Muscle of back (tissue), 11 donors: ENCODE measurements around the gene ATAD2B. TPM values are rescaled to one million over a fixed set of nuclear protein-coding genes. Genes with fewer than 3 reads are reported as not detected.

Experiments
- DNase-seq, 3 donors: peaks; one replicate each; pipeline versions ENCODE4 v3.0.0 to v3.0.0-alpha.2; 2013
- polyA plus RNA-seq, 10 donors: library from polyadenylated mRNA; unstranded; fragments of 120-200 nt; gene quantifications; one replicate each; pipeline ENCODE4 v1.2.1, GENCODE V29; 2013; ENCODE audit not compliant: insufficient read length in 10 of 10

ATAD2B gene
- polyA plus RNA-seq, 10 donors: 10.2 to 15.5 (median 12.9) TPM

DNA sequence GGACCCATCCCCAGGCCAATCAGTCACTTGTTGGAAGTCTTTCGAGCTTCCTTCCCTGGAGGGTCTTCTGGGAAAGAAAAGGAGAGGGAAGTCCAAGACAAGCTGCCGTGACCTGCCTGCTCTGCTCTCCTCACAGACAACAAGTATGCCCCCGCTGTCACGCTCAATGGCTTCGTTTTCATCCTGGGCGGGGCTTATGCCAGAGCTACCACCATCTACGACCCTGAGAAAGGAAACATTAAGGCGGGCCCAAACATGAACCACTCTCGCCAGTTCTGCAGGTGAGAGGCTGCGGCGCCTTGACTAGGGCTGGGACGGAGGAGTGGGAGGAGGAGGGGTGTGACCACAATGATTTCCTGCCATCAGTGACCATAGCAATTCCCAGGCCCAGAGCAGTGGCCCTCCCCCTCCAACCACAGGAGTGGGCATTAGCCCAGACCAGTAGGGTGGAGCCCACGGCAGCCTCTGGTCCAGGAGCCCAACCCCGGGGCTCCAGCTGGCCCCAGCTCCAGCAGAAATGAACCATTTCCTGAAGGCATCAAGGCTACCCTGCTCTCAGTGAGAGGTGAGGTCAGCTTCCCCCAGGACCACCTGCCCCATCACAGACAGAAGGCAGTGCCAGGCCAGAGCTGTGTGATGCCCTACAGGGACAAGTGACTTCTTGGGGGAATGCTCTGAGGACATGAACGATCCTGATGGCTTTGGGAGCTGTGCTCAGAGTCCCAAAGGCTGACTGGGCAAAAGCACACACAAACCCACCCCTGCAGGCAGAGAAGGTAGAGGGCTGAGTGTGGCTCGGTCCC, 223.1 kb downstream of the ATAD2B start:
- DNase-seq: no peak

DNA sequence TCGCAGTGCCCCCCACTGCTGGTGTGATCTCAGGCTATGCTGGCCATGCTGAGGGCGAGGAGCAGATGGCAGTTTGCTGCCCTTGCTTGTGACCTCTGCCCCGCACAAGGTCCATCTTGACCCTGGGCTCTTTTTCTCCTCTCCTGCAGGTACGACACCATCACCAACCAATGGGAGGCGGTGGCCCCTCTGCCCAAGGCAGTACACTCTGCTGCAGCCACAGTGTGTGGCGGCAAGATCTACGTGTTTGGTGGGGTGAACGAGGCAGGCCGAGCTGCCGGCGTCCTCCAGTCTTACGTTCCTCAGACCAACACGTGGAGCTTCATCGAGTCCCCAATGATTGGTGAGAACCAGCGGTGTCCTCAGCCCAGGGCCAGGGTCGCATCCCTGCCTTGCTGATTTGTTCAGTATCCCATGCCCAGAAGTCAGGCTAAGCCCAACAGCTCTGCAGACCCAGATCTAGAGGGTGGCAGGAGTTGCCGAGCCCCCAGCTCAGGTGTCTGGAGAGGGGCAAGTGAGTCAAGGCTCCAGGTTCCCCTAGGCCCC, 223.8 kb downstream of the ATAD2B start:
- DNase-seq: no peak

DNA sequence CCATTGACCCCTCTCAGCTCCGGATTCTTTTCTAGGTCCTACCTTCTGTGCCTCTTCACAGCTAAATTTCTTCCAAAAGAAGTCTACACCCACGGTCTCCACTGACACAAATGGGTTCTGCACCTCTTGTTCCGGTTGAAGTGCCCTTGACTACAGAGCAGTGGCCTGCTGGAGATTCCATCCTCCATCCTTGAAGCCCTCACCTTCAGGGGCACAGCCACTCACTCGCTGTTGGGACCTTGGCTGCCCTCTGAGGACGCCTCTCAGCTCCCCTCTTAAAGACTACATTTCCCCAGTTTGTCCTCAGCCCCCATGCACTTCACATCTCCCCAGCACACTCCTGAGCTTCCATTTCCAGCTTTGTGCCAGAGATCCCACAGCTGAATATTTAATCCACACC, 226.3 kb downstream of the ATAD2B start:
- no peak for DNase-seq

DNA sequence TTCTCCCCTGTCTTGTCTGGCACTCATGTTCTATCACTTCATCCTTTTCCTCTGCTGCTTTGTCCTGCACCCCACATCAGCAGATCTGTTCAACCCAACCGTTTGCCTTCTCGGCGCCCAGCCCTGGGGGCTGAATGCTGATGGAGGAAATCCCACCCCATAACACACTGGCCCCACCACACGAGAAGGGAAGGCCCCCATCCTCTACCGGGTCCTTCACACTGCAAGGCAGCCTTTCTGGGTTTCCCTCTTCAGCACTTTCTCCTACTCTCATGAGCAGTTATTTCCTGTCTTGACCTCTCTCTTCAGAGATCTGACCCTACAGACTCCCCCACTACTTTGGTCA, 227.4 kb downstream of the ATAD2B start:
- DNase-seq: no peak

DNA sequence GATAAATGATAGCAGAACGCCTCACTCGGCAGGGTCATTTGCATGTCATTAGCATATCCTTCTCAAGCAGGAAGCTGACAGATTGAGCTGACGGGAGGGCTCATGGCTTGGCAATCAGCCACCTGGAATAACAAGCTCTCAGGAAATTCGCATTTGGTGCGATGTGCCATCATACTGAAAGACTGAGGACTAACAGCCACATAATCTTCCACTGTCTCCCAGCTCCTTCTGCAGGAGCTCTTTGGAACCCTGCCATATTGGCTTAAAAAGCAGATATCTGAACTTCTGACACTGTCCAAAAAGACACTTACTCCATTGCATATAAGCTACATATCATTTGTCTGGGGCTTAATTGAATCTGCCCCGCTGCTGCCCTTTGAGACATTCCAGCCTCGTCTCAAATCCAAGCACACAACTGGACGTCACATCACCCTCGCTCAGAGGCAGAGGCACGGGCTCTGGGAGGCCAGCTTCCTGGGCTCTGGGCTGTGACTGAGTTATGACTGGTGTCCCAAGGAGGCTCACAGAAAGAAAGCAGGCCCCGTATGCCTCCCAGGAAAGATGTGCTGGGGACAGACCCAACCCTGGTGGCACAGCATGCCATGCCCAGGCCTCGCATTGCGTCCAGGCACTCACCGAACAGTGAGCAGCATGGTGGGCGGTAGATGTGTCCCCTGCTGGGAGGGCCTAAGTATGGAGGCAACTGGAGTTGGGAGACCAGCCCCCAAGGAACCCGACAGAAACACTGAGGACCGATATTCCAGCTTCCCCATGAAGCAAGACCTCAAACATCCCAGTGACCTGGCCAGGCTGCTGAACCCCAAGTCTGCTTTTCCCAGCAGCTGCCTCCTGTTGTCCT, 228.0 kb downstream of the ATAD2B start:
- DNase-seq: peak; percentile 25 to 71 (median 46)

Other genes starting within 250 kb of the ATAD2B start
- 10 to 100 TPM; 16.7 to 24.0 (median 20.3) TPM for gene UBXN2A, start 13.3 kb upstream of the ATAD2B start, polyA plus RNA-seq
- 1 to 10 TPM; 1.8 to 3.5 (median 2.7) TPM for gene MFSD2B, start 83.0 kb upstream of the ATAD2B start, polyA plus RNA-seq
- 10 to 100 TPM in 6 of 10 donors, 1 to 10 TPM in 4; 8.3 to 12.2 (median 10.4) TPM for gene WDCP, start 120.3 kb upstream of the ATAD2B start, polyA plus RNA-seq
- 1 to 10 TPM; 1.6 to 3.9 (median 2.6) TPM for gene FKBP1B, start 122.6 kb upstream of the ATAD2B start, polyA plus RNA-seq
- gene SF3B6, start 149.2 kb upstream of the ATAD2B start, polyA plus RNA-seq: 100 to 1,000 TPM in 1 of 10 donors, 10 to 100 TPM in 9; 77.4 to 100 (median 89.4) TPM
- 10 to 100 TPM; 24.4 to 43.5 (median 34.0) TPM for gene TP53I3, start 157.7 kb upstream of the ATAD2B start, polyA plus RNA-seq
- 1 to 10 TPM; 1.1 to 2.2 (median 1.4) TPM for gene PFN4, start 196.2 kb upstream of the ATAD2B start, polyA plus RNA-seq
- gene FAM228B, start 196.3 kb upstream of the ATAD2B start, polyA plus RNA-seq: 10 to 100 TPM; 11.3 to 26.8 (median 13.7) TPM
- gene FAM228A, start 247.9 kb upstream of the ATAD2B start, polyA plus RNA-seq: under 1 TPM; 0.11 to 0.52 (median 0.34) TPM